Measurements from ENCODE around the gene PLBD1. TPM values are rescaled to one million over a fixed set of nuclear protein-coding genes. Genes with fewer than 3 reads are reported as not detected.
A peak's percentile ranks its signal among the peaks of the same experiment; 100 is the strongest.

The PLBD1 gene
- total RNA-seq, 3 donors from 2014 or later: 12.1 to 20.6 (median 19.8) TPM

- Histone ChIP-seq H3K9me3 (peaks cover 17 to 30% of the 10 kb centered on the region in 2 donors), H3K27ac (no peak overlapping the region), H3K4me3 (no peak overlapping the region), H3K36me3 (peaks cover 28% of the 10 kb centered on the region), H3K27me3 (no peaks in the 10 kb centered on the region), H3K4me1 (no peaks in the 10 kb centered on the region)
- TF ChIP-seq POLR2AphosphoS5 (IDR thresholded peaks at IDR 0.05): no peak
- no peak for TF ChIP-seq POLR2A (IDR thresholded peaks at IDR 0.05)
- no peak for TF ChIP-seq CTCF (IDR thresholded peaks at IDR 0.05)
- DNase-seq (ENCODE audit: low spot score in 2 of 2): no peak
- intact Hi-C loops (cut with DNase I; ENCODE audit: low total_unique reads): no loop called here
These were observed 88.7 kb downstream of the PLBD1 start for GRCh38 chr12:14479004-14479403.

- Histone ChIP-seq H3K36me3 (peaks cover 28% of the 10 kb centered on the region), H3K4me3 (no peak overlapping the region), H3K27me3 (no peaks in the 10 kb centered on the region), H3K4me1 (no peaks in the 10 kb centered on the region), H3K9me3 (peaks cover 31 to 62% of the 10 kb centered on the region in 2 donors), H3K27ac (no peak overlapping the region)
- no peak for DNase-seq (ENCODE audit: low spot score in 2 of 2)
- intact Hi-C loops (cut with DNase I; ENCODE audit: low total_unique reads): no loop called here
- TF ChIP-seq CTCF (IDR thresholded peaks at IDR 0.05): no peak
- TF ChIP-seq POLR2AphosphoS5 (IDR thresholded peaks at IDR 0.05): no peak
- no peak for TF ChIP-seq POLR2A (IDR thresholded peaks at IDR 0.05)
These were observed 93.9 kb downstream of the PLBD1 start for GRCh38 chr12:14473707-14474287.

GRCh38 chr12:14471497-14471896, 96.2 kb downstream of the PLBD1 start:
- no peak for DNase-seq (ENCODE audit: low spot score in 2 of 2)
- Histone ChIP-seq H3K4me3 (no peak overlapping the region), H3K27me3 (no peaks in the 10 kb centered on the region), H3K36me3 (peaks cover 11% of the 10 kb centered on the region), H3K27ac (no peak overlapping the region), H3K4me1 (no peaks in the 10 kb centered on the region), H3K9me3 (peaks cover 31 to 56% of the 10 kb centered on the region in 2 donors)
- intact Hi-C loops (cut with DNase I; ENCODE audit: low total_unique reads): no loop called here
- no peak for TF ChIP-seq POLR2A (IDR thresholded peaks at IDR 0.05)
- TF ChIP-seq CTCF (IDR thresholded peaks at IDR 0.05): no peak
- TF ChIP-seq POLR2AphosphoS5 (IDR thresholded peaks at IDR 0.05): no peak

- H3K27ac ChIP-seq: no peak overlapping the region
- H3K36me3 ChIP-seq: peaks cover 7% of the 10 kb centered on the region
- no peak for DNase-seq (ENCODE audit: low spot score in 2 of 2)
- H3K4me3 ChIP-seq: no peak overlapping the region
- H3K4me1 ChIP-seq: no peaks in the 10 kb centered on the region
- intact Hi-C loops (cut with DNase I; ENCODE audit: low total_unique reads): no loop called here
- TF ChIP-seq POLR2A (IDR thresholded peaks at IDR 0.05) (no peak), POLR2AphosphoS5 (IDR thresholded peaks at IDR 0.05) (no peak), CTCF (IDR thresholded peaks at IDR 0.05) (no peak)
- no peaks in the 10 kb centered on the region for H3K9me3 ChIP-seq
- H3K27me3 ChIP-seq: no peaks in the 10 kb centered on the region
These were observed 107.4 kb downstream of the PLBD1 start for GRCh38 chr12:14460212-14460841.

- intact Hi-C loops (cut with DNase I; ENCODE audit: low total_unique reads): no loop called here
- Histone ChIP-seq H3K36me3 (peaks cover 4% of the 10 kb centered on the region), H3K4me1 (no peaks in the 10 kb centered on the region), H3K9me3 (no peaks in the 10 kb centered on the region), H3K4me3 (no peak overlapping the region), H3K27me3 (no peaks in the 10 kb centered on the region), H3K27ac (no peak overlapping the region)
- TF ChIP-seq CTCF (IDR thresholded peaks at IDR 0.05): peak in 1 of 3 donors; percentile 20
- TF ChIP-seq POLR2A (IDR thresholded peaks at IDR 0.05): no peak
- DNase-seq (ENCODE audit: low spot score in 2 of 2): no peak
These were observed 113.4 kb downstream of the PLBD1 start for GRCh38 chr12:14454098-14454907.
